NOMO-1 treated with DMSO at 0.1 percent for 48 hours (cell line): ENCODE results near the gene OR4C3.
"Not testable (repeated sequence)": the region's sequence is repeated elsewhere in the genome, so short reads cannot be mapped to it uniquely, and the experiment has no call there.

Source experiments
- DNase-seq: peaks from one replicate; lab custom pipeline; 2025; ENCODE audit not compliant: unreplicated experiment; lab: John Stamatoyannopoulos, UW

Gene OR4C3

GRCh38 chr11:48324620-48325019 is at the start of gene OR4C3:
Gene OR4C3, plus strand, starts transcription at chr11:48324920. Its CDS starts 102 bp downstream, at chr11:48325022.
- DNase-seq: not testable (repeated sequence)

- no peak for DNase-seq
Measured at GRCh38 chr11:48305923-48306322, 18.8 kb upstream of the OR4C3 start, which contains the start of gene OR4S1. Gene OR4S1, plus strand, starts transcription at chr11:48306223. Its CDS starts 0 bp downstream, at chr11:48306223.

- DNase-seq: peak; percentile 24
Measured at GRCh38 chr11:48307760-48308386, 16.8 kb upstream of the OR4C3 start.

- DNase-seq: not testable (repeated sequence)
Measured at GRCh38 chr11:48313590-48313989, 11.1 kb upstream of the OR4C3 start.

- DNase-seq: not testable (repeated sequence)
Measured at GRCh38 chr11:48319813-48320212, 4.9 kb upstream of the OR4C3 start.

- no peak for DNase-seq
Measured at GRCh38 chr11:48341466-48341865, 16.7 kb downstream of the OR4C3 start.

GRCh38 chr11:48342505-48342904 is 17.8 kb downstream of the OR4C3 start:
- DNase-seq: not testable (repeated sequence)

GRCh38 chr11:48346286-48346685 is 21.6 kb downstream of the OR4C3 start:
- not testable (repeated sequence) for DNase-seq

- no peak for DNase-seq
Measured at GRCh38 chr11:48354013-48354412, 29.3 kb downstream of the OR4C3 start.

- DNase-seq: no peak
Measured at GRCh38 chr11:48354677-48355076, 30.0 kb downstream of the OR4C3 start.

GRCh38 chr11:48361289-48361688 is 36.6 kb downstream of the OR4C3 start:
- not testable (repeated sequence) for DNase-seq

GRCh38 chr11:48366365-48366764 is 41.6 kb downstream of the OR4C3 start, which contains the start of gene OR4C5:
Gene OR4C5, minus strand, starts transcription at chr11:48366465. Its CDS starts 0 bp downstream, at chr11:48366465.
- no peak for DNase-seq
